Naive B cell (primary cell): ENCODE data around the gene MYBPC3. TPM values are rescaled to one million over a fixed set of nuclear protein-coding genes. Genes with fewer than 3 reads are reported as not detected.
A peak's percentile ranks its signal among the peaks of the same experiment; 100 is the strongest.
"Not testable (repeated sequence)": the region's sequence is repeated elsewhere in the genome, so short reads cannot be mapped to it uniquely, and the experiment has no call there.

ENCODE experiments used
- ATAC-seq, 2 donors: fragments of 150-1000 bp; cut with Tn5 transposase; 2 replicates each; pipeline ENCODE4 v1.10.0; 2021; ENCODE audit warnings: low read depth in 2 of 2, mild to moderate bottlenecking in 2 of 2, moderate library complexity in 2 of 2
- DNase-seq: peaks from one replicate; pipeline ENCODE4 v3.0.0; 2022
- H3K27ac Mint-ChIP-seq, 6 donors: one replicate each; pipeline ENCODE4 v1.8.0; 2020 to 2022; ENCODE audit warnings: mild to moderate bottlenecking in 6 of 6, mixed read lengths in 6 of 6, moderate library complexity in 5 of 6, inconsistent platforms in 2 of 6
- H3K27me3 Mint-ChIP-seq, 3 donors: one replicate each; pipeline ENCODE4 v1.8.0; 2021 to 2022; ENCODE audit warnings: mixed read lengths in 3 of 3, mild to moderate bottlenecking in 1 of 3
- H3K36me3 Mint-ChIP-seq, 2 donors: one replicate each; pipeline ENCODE4 v1.8.0; 2020 to 2022; ENCODE audit warnings: mixed read lengths in 2 of 2, inconsistent platforms in 1 of 2, mild to moderate bottlenecking in 1 of 2
- H3K4me1 Mint-ChIP-seq, 3 donors: one replicate each; pipeline ENCODE4 v1.8.0; 2020 to 2022; ENCODE audit warnings: mixed read lengths in 3 of 3, inconsistent platforms in 1 of 3, mild to moderate bottlenecking in 1 of 3, moderate library complexity in 1 of 3
- H3K4me3 Mint-ChIP-seq, 8 donors: one replicate each; pipeline ENCODE4 v1.8.0; 2020 to 2022; ENCODE audit warnings: mild to moderate bottlenecking in 8 of 8, mixed read lengths in 8 of 8, moderate library complexity in 8 of 8, inconsistent platforms in 2 of 8
- H3K9me3 Mint-ChIP-seq, 7 donors: one replicate each; pipeline ENCODE4 v1.8.0; 2020 to 2022; ENCODE audit warnings: mixed read lengths in 7 of 7, mild to moderate bottlenecking in 5 of 7, inconsistent platforms in 2 of 7, moderate library complexity in 1 of 7
- polyA plus RNA-seq, 6 donors: library from polyadenylated mRNA; unstranded; fragments of 300-500 nt; fragmentation: Illumina TruSeq; gene quantifications; one replicate each; pipeline ENCODE4 v1.2.3, GENCODE V29; 2021; ENCODE audit warnings: low read depth in 6 of 6

The MYBPC3 gene
- polyA plus RNA-seq, 6 donors from 2014 or later, result not detected

DNA sequence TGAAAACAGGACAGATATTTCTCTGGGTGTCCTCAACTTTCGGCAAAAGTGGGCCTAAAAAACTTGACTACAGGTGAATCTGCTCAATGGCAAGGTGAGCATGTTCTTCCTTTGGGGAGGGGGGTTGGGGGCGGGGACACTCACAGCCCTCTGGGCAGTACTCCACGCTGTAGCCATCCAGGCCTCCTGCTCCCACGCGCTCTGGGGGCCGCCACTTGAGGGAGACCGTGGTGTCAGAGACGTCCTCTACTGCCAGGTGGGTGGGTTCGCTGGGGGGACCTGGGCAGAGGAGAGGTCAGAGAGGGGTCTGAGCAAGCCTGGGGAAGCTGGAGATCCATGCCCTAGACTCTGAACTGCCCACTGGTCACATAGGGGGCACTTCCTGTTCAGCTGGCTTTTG lies 16.8 kb downstream of the MYBPC3 start:
- no peaks in the 10 kb centered on the region for H3K36me3 Mint-ChIP-seq
- H3K9me3 Mint-ChIP-seq, result no peaks in the 10 kb centered on the region
- peak overlapping the region in 2 of 6 donors; percentile 9 to 24 for H3K27ac Mint-ChIP-seq
- DNase-seq, result no peak
- H3K4me1 Mint-ChIP-seq, result peaks cover 0 to 4% (median 3%) of the 10 kb centered on the region in 3 donors
- no peak for ATAC-seq
- H3K4me3 Mint-ChIP-seq, result no peak overlapping the region
- no peaks in the 10 kb centered on the region for H3K27me3 Mint-ChIP-seq

- H3K4me3 Mint-ChIP-seq, H3K27ac Mint-ChIP-seq, H3K27me3 Mint-ChIP-seq, H3K4me1 Mint-ChIP-seq, H3K9me3 Mint-ChIP-seq, H3K36me3 Mint-ChIP-seq, ATAC-seq, DNase-seq: not testable (repeated sequence)
These were observed 17.6 kb downstream of the MYBPC3 start for GRCh38 chr11:47334699-47335411.

GRCh38 chr11:47333886-47334443 lies 18.5 kb downstream of the MYBPC3 start:
- H3K4me3 Mint-ChIP-seq, result no peak overlapping the region
- ATAC-seq (no peak), DNase-seq (no peak)
- H3K27me3 Mint-ChIP-seq, result no peaks in the 10 kb centered on the region
- H3K9me3 Mint-ChIP-seq, result no peaks in the 10 kb centered on the region
- H3K27ac Mint-ChIP-seq, result peak overlapping the region in 1 of 6 donors; percentile 22
- peaks cover 0 to 6% (median 3%) of the 10 kb centered on the region in 3 donors for H3K4me1 Mint-ChIP-seq
- H3K36me3 Mint-ChIP-seq, result no peaks in the 10 kb centered on the region

- no peak for ATAC-seq
- Mint-ChIP-seq H3K27ac (no peak overlapping the region), H3K9me3 (no peaks in the 10 kb centered on the region), H3K4me3 (no peak overlapping the region), H3K4me1 (peaks cover 0 to 8% (median 7%) of the 10 kb centered on the region in 3 donors), H3K36me3 (no peaks in the 10 kb centered on the region), H3K27me3 (no peaks in the 10 kb centered on the region)
- DNase-seq, result no peak
These were observed 19.0 kb downstream of the MYBPC3 start for GRCh38 chr11:47333526-47333845.

DNA sequence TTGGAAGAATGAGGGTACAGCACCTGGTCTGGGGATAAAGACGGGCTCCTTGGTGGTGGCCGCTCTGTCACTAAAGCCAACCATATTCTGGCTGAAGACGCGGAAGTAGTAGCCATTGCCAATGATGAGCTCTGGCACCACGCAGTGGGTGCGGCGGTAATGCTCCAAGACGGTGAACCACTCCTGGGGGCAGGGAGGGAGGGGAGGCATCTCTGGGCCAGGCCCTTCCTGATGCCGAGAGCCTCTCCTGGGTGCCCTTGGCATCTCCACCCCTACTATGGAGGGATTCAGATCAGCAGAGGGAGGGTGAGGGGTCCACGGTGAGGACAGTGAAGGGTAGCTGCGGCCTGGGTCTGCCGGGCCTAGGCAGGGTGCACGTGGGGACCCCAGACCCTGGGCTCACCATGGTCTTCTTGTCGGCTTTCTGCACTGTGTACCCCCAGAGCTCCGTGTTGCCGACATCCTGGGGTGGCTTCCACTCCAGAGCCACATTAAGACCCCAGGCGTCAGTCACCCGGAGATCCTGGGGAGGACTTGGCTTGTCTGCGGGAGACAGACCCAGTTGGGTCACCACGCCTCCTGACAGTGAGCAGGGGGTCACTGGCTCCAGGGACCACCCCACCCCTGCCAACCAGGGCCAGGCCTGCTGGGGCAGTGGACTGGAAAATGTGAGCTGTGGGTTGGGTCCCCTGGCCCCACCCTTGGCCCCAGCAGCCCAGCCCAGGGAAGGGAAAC lies 19.5 kb downstream of the MYBPC3 start:
- Mint-ChIP-seq H3K27me3 (no peaks in the 10 kb centered on the region), H3K27ac (peak overlapping the region in 1 of 6 donors; percentile 22), H3K4me1 (peaks cover 0 to 12% (median 7%) of the 10 kb centered on the region in 3 donors), H3K4me3 (no peak overlapping the region), H3K36me3 (peaks cover 0 to under 1% of the 10 kb centered on the region in 2 donors), H3K9me3 (no peaks in the 10 kb centered on the region)
- ATAC-seq (no peak), DNase-seq (no peak)

DNA sequence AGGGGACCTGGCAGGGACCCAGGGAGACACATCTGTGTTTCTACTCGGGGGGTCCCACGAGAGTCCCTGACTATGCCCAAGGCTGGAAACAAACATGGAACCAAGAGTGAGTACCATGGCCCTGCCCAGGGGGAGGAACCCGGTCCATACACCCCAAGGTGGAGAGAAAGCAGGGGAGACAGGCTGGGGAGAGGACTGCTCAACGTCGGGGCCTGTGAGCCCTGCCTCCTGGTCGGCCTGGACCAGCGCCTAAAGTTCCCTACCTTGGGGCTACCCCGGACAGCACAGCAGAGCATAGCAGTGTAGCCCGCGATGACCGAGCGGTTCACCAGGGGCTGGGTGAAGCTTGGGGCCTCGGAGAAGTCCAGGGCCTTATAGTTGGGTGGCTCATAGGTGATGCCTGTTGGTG lies 20.2 kb downstream of the MYBPC3 start:
- Mint-ChIP-seq H3K9me3 (no peaks in the 10 kb centered on the region), H3K36me3 (peaks cover 0 to 7% of the 10 kb centered on the region in 2 donors), H3K27me3 (no peaks in the 10 kb centered on the region), H3K4me3 (no peak overlapping the region), H3K4me1 (peaks cover 0 to 16% (median 12%) of the 10 kb centered on the region in 3 donors), H3K27ac (peak overlapping the region in 2 of 6 donors; percentile 41 to 53)
- ATAC-seq (no peak), DNase-seq (no peak)

DNA sequence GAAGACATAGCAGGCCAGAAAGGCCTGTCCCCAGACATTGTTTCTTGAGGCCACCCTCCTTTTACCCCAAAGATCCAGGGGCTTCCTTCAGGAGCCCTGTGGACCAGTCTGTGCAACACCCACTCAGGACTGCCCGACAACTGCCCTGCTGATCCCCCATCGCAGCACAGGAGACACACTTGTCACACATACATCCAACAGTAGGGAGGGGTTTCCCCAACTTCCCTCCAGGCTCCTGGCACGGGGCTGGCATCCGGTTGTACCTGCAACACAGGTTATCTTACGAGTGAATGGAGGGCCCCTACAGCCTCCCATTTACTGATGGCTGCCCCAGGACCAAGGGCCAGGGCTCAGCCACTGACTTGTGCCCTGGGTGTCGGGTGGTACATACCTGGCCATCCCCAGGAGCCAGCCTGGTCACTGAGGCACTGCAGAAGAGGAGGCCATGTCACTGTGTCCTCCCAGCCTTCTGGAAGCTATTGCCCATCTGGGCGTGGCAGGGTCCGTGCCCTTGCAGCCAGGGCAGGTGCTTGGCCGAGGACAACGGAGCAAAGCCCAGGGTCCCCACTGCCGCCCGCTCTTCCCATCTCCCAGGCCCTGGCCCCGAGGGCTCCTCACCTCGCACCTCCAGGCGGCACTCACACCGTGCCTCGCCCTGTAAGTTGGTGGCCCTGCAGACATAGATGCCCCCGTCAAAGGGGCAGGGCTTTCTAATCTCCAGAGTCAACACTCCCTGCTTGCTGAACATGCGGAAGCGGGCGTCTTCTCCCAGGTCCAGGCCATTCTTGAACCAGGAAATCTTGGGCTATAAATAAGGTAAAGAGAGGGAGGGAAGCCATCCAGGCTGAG lies 20.8 kb downstream of the MYBPC3 start:
- H3K9me3 Mint-ChIP-seq, result no peaks in the 10 kb centered on the region
- no peak overlapping the region for H3K4me3 Mint-ChIP-seq
- DNase-seq (no peak), ATAC-seq (no peak)
- peak overlapping the region in 2 of 6 donors; percentile 41 to 53 for H3K27ac Mint-ChIP-seq
- peaks cover 0 to 17% (median 12%) of the 10 kb centered on the region in 3 donors for H3K4me1 Mint-ChIP-seq
- H3K27me3 Mint-ChIP-seq, result no peaks in the 10 kb centered on the region
- H3K36me3 Mint-ChIP-seq, result peaks cover 0 to 13% of the 10 kb centered on the region in 2 donors

- Mint-ChIP-seq H3K4me1 (peaks cover 0 to 19% (median 12%) of the 10 kb centered on the region in 3 donors), H3K4me3 (peak overlapping the region in 1 of 8 donors; percentile 74), H3K9me3 (no peaks in the 10 kb centered on the region), H3K27ac (peak overlapping the region in 3 of 6 donors; percentile 32 to 79 (median 70)), H3K36me3 (peaks cover under 1 to 20% of the 10 kb centered on the region in 2 donors), H3K27me3 (no peaks in the 10 kb centered on the region)
- no peak for DNase-seq
- no peak for ATAC-seq
These were observed 22.2 kb downstream of the MYBPC3 start for GRCh38 chr11:47329987-47330931.

DNA sequence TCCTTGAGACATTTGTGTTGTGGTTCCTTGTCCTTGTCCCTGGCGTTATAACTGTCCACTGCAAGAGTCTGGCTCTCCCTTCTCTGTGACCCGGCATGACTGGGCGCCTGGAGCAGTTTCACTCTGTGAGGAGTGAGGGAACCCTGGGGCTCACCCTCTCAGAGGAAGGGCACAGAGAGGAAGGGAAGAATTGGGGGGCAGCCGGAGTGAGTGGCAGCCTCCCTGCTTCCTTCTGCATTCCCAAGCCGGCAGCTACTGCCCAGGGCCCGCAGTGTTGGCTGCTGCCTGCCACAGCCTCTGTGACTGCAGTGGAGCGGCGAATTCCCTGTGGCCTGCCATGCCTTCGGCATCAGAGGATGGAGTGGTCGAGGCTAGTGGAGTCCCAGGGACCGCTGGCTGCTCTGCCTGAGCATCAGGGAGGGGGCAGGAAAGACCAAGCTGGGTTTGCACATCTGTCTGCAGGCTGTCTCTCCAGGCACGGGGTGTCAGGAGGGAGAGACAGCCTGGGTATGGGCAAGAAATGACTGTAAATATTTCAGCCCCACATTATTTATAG lies 23.0 kb downstream of the MYBPC3 start:
- Mint-ChIP-seq H3K36me3 (peaks cover 7 to 27% of the 10 kb centered on the region in 2 donors), H3K9me3 (no peaks in the 10 kb centered on the region), H3K27me3 (no peaks in the 10 kb centered on the region), H3K27ac (peak overlapping the region in 3 of 6 donors; percentile 30 to 81 (median 61)), H3K4me3 (no peak overlapping the region), H3K4me1 (peaks cover 0 to 19% (median 16%) of the 10 kb centered on the region in 3 donors)
- no peak for DNase-seq
- no peak for ATAC-seq

GRCh38 chr11:47328449-47329390 lies 23.8 kb downstream of the MYBPC3 start:
- Mint-ChIP-seq H3K36me3 (peaks cover 7 to 27% of the 10 kb centered on the region in 2 donors), H3K4me1 (peaks cover 0 to 19% (median 16%) of the 10 kb centered on the region in 3 donors), H3K27ac (peak overlapping the region in 5 of 6 donors; percentile 61 to 81 (median 78)), H3K4me3 (peak overlapping the region in 1 of 8 donors; percentile 20), H3K9me3 (no peaks in the 10 kb centered on the region), H3K27me3 (no peaks in the 10 kb centered on the region)
- DNase-seq (peak; percentile 14), ATAC-seq (peak; percentile 61 to 71)

- no peak for ATAC-seq
- H3K4me3 Mint-ChIP-seq, result no peak overlapping the region
- DNase-seq, result no peak
- H3K27ac Mint-ChIP-seq, result peak overlapping the region in 3 of 6 donors; percentile 13 to 90 (median 55)
- peaks cover 0 to 19% (median 16%) of the 10 kb centered on the region in 3 donors for H3K4me1 Mint-ChIP-seq
- H3K9me3 Mint-ChIP-seq, result no peaks in the 10 kb centered on the region
- peaks cover 7 to 27% of the 10 kb centered on the region in 2 donors for H3K36me3 Mint-ChIP-seq
- H3K27me3 Mint-ChIP-seq, result no peaks in the 10 kb centered on the region
These were observed 24.6 kb downstream of the MYBPC3 start for GRCh38 chr11:47327949-47328348.
